Liver (tissue), 9 donors: ENCODE measurements around the gene GCLC. TPM values are rescaled to one million over a fixed set of nuclear protein-coding genes. Genes with fewer than 3 reads are reported as not detected.

ENCODE experiments used
- DNase-seq: peaks from one replicate; pipeline ENCODE4 v3.0.0-alpha.2; 2017; ENCODE audit warnings: low spot score
- H3K27ac ChIP-seq, 2 donors: one replicate each; pipeline ENCODE4 v1.7.0; 2013; ENCODE audit warnings: inconsistent platforms in 2 of 2, low read length in 2 of 2, control low read depth in 1 of 2, low read depth in 1 of 2, mild to moderate bottlenecking in 1 of 2
- H3K27me3 ChIP-seq, 4 donors: one replicate each; pipeline versions ENCODE4 v1.6.1 to v1.7.0; 2013; ENCODE audit warnings: low read length in 3 of 4, inconsistent platforms in 1 of 4, mild to moderate bottlenecking in 1 of 4, moderate library complexity in 1 of 4; ENCODE audit not compliant: control insufficient read depth in 4 of 4, insufficient read depth in 4 of 4
- H3K36me3 ChIP-seq, 4 donors: one replicate each; pipeline versions ENCODE4 v1.6.1 to v1.7.0; 2013; ENCODE audit warnings: low read length in 3 of 4, mild to moderate bottlenecking in 3 of 4, low read depth in 1 of 4, moderate library complexity in 1 of 4; ENCODE audit not compliant: control insufficient read depth in 4 of 4, insufficient read depth in 3 of 4
- H3K4me1 ChIP-seq, 4 donors: one replicate each; pipeline versions ENCODE4 v1.6.1 to v1.7.0; 2013; ENCODE audit warnings: low read length in 3 of 4, mild to moderate bottlenecking in 3 of 4, moderate library complexity in 1 of 4; ENCODE audit not compliant: control insufficient read depth in 4 of 4, insufficient read depth in 4 of 4
- H3K4me3 ChIP-seq, 3 donors: one replicate each; pipeline versions ENCODE4 v1.6.1 to v1.7.0; 2013; ENCODE audit warnings: low read length in 3 of 3, control low read depth in 1 of 3, low read depth in 1 of 3, mild to moderate bottlenecking in 1 of 3
- H3K9ac ChIP-seq, 2 donors: one replicate each; pipeline ENCODE4 v1.7.0; 2013; ENCODE audit warnings: low read length in 2 of 2, mild to moderate bottlenecking in 2 of 2, moderate library complexity in 2 of 2, control low read depth in 1 of 2, low read depth in 1 of 2
- H3K9me3 ChIP-seq, 4 donors: one replicate each; pipeline versions ENCODE4 v1.6.1 to v1.7.0; 2013; ENCODE audit warnings: low read length in 3 of 4; ENCODE audit not compliant: control insufficient read depth in 4 of 4
- FOXA1 ChIP-seq: IDR thresholded peaks from 2 replicates; pipeline ENCODE4 v1.6.1; 2016; ENCODE audit warnings: antibody characterized with exemption
- FOXA2 ChIP-seq: IDR thresholded peaks from 2 replicates; pipeline ENCODE4 v1.6.1; 2016; ENCODE audit warnings: antibody characterized with exemption
- GABPA ChIP-seq, 2 donors: IDR thresholded peaks in 1 of 2; conservative IDR thresholded peaks in 1 of 2; 2 replicates each; pipeline ENCODE4 v1.6.1; 2016; ENCODE audit warnings: antibody characterized with exemption in 2 of 2, mild to moderate bottlenecking in 1 of 2, moderate library complexity in 1 of 2
- HNF4A ChIP-seq, 2 donors: conservative IDR thresholded peaks; 2 replicates each; pipeline ENCODE4 v1.6.1; 2016; ENCODE audit warnings: antibody characterized with exemption in 2 of 2, mild to moderate bottlenecking in 2 of 2
- HNF4G ChIP-seq: IDR thresholded peaks from 2 replicates; pipeline ENCODE4 v1.6.1; 2016; ENCODE audit warnings: antibody characterized with exemption
- JUND ChIP-seq, 2 donors: IDR thresholded peaks; 2 replicates each; pipeline ENCODE4 v1.6.1; 2016; ENCODE audit warnings: antibody characterized with exemption in 2 of 2
- NR2F2 ChIP-seq: IDR thresholded peaks from 2 replicates; pipeline ENCODE4 v1.6.1; 2016; ENCODE audit warnings: antibody characterized with exemption
- RAD21 ChIP-seq, 2 donors: IDR thresholded peaks; 2 replicates each; pipeline ENCODE4 v1.6.1; 2016; ENCODE audit warnings: antibody characterized with exemption in 2 of 2, mild to moderate bottlenecking in 2 of 2
- RXRA ChIP-seq, 2 donors: IDR thresholded peaks; 2 replicates each; pipeline ENCODE4 v1.6.1; 2017 to 2018; ENCODE audit warnings: antibody characterized with exemption in 2 of 2, mild to moderate bottlenecking in 1 of 2
- SP1 ChIP-seq: IDR thresholded peaks from 2 replicates; pipeline ENCODE4 v1.6.1; 2018; ENCODE audit warnings: antibody characterized with exemption, mild to moderate bottlenecking
- TAF1 ChIP-seq: conservative IDR thresholded peaks from 2 replicates; pipeline ENCODE4 v1.6.1; 2016; ENCODE audit warnings: antibody characterized with exemption, mild to moderate bottlenecking
- YY1 ChIP-seq: IDR thresholded peaks from 2 replicates; pipeline ENCODE4 v1.6.1; 2016; ENCODE audit warnings: antibody characterized with exemption, mild to moderate bottlenecking
- WGBS: extraction: QIAGEN DNeasy Blood & Tissue Kit; methylation state at CpG from one replicate; pipeline ENCODE4 v1.1.7; 2013; 5-methylcytosine and 5-hydroxymethylcytosine counted together
- polyA plus RNA-seq, 2 donors: library from polyadenylated mRNA; stranded (reverse) in 1 of 2; unstranded in 1 of 2; fragments of 200-250 nt in 1 of 2; fragments of >200 nt in 1 of 2; fragmentation: Nextera tagmentation in 1 of 2; extraction: Ambion mirVana in 1 of 2; gene quantifications; one replicate each; pipeline versions ENCODE4 v1.2.1 to v1.2.3, GENCODE V29; 2013 to 2015
- total RNA-seq, 2 donors: library from RNA; depleted of rRNA; stranded (reverse); fragments of >200 nt; gene quantifications; one replicate each; pipeline ENCODE4 v1.2.3, GENCODE V29; 2014
- TF ChIP-seq, protein P1 (sequence below): fragments of 150-350 bp; IDR thresholded peaks from 2 replicates; pipeline ENCODE4 v1.5.1; 2017; ENCODE audit warnings: improper control_type of control experiment, low read depth, low read length; ENCODE audit not compliant: missing input control
- TF ChIP-seq, protein P2 (sequence below): IDR thresholded peaks from 2 replicates; pipeline ENCODE4 v1.6.1; 2016; ENCODE audit warnings: antibody characterized with exemption
- TF ChIP-seq, protein P3 (sequence below): IDR thresholded peaks from 2 replicates; pipeline ENCODE4 v1.6.1; 2016; ENCODE audit warnings: antibody characterized with exemption
- TF ChIP-seq, protein P4 (sequence below): IDR thresholded peaks from 2 replicates; pipeline ENCODE4 v1.6.1; 2016; ENCODE audit warnings: antibody characterized with exemption, mild to moderate bottlenecking
- donor health status: healthy.
- donor health status: healthy.
- donor health status: healthy.
- donor health status: healthy.
- donor health status: healthy.

Gene GCLC
- total and polyA plus RNA-seq, 4 donors, result 28.6 to 135 (median 79.8) TPM

DNA sequence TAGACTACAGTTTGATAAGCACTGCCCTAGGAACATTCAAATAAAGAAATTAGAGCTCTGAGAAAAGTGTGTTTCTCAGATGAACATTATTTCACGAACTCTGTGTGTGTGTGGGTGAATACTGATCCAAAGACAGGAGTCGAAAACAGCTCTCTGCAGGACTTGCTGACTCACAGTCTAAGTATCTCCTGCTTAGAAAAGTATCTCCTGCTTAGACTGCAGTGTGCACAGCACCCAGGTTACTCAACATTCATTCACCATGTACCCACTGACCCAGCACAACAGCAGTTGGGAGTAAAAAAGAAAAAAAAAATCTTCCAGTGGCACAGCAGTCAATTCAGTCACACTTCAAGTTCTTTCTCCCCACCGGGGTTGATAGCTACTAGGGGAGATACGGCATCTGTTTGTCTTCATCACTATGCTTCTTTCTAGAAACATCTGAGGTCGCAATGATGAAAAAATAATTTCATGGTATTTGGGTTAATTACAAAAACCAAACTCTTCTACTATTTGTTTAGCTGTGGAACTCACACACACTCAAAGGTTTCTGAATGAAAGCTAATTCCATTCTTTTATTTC is 48.0 kb downstream of the GCLC start (continued):
- TF ChIP-seq, protein P1, sequence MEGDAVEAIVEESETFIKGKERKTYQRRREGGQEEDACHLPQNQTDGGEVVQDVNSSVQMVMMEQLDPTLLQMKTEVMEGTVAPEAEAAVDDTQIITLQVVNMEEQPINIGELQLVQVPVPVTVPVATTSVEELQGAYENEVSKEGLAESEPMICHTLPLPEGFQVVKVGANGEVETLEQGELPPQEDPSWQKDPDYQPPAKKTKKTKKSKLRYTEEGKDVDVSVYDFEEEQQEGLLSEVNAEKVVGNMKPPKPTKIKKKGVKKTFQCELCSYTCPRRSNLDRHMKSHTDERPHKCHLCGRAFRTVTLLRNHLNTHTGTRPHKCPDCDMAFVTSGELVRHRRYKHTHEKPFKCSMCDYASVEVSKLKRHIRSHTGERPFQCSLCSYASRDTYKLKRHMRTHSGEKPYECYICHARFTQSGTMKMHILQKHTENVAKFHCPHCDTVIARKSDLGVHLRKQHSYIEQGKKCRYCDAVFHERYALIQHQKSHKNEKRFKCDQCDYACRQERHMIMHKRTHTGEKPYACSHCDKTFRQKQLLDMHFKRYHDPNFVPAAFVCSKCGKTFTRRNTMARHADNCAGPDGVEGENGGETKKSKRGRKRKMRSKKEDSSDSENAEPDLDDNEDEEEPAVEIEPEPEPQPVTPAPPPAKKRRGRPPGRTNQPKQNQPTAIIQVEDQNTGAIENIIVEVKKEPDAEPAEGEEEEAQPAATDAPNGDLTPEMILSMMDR, result no peak
- no peak for TF ChIP-seq FOXA2

DNA sequence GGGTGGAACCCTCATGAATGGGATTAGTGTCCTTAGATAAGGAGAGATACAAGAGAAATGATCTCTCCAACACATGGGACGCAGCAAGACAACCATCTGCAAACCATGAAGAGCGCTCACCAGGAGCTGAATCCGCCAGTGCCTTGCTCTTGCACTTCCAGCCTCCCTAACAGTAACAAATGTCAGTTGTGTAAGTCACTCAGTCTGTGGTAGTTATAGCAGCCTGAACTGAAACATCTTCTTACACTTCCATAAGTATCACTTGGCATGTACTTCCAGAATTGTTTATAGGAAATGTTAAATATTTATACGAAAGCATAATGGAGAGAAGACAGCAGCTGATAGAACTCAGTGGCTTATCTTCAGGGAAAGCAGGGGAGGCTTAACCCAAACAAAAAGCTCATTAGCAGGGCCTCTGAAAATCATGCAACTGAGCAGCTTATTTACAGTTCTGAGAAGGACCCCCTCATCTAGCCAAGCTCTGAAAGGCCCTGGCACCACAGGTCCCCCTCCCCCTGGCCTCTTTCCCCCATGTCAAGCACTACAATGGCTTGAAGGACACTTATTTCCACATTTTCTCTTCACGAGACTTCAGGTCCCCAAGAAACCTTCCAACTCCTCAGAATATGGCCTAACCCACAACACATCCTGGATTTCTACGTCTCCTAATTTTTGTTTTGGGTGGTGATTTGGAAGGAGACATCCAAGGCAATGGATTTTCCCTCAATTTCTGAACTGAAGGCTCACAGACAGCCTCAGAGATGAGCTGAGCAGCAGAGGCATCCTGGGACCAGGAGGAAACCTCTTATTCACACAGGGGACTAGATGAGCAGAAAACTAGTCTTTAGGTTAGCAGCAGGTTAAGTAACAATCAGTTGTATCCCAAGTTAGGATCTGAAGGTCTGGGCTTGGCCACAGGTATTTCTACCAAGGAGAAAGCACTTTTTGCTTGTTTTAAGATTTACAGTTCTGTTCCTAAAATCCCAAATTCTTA is 49.1 kb downstream of the GCLC start:
- H3K27ac ChIP-seq, result no peak overlapping the region
- no peak for DNase-seq
- TF ChIP-seq, protein P2, sequence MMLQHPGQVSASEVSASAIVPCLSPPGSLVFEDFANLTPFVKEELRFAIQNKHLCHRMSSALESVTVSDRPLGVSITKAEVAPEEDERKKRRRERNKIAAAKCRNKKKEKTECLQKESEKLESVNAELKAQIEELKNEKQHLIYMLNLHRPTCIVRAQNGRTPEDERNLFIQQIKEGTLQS, result no peak
- TF ChIP-seq, protein P3, sequence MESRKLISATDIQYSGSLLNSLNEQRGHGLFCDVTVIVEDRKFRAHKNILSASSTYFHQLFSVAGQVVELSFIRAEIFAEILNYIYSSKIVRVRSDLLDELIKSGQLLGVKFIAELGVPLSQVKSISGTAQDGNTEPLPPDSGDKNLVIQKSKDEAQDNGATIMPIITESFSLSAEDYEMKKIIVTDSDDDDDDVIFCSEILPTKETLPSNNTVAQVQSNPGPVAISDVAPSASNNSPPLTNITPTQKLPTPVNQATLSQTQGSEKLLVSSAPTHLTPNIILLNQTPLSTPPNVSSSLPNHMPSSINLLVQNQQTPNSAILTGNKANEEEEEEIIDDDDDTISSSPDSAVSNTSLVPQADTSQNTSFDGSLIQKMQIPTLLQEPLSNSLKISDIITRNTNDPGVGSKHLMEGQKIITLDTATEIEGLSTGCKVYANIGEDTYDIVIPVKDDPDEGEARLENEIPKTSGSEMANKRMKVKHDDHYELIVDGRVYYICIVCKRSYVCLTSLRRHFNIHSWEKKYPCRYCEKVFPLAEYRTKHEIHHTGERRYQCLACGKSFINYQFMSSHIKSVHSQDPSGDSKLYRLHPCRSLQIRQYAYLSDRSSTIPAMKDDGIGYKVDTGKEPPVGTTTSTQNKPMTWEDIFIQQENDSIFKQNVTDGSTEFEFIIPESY, result no peak
- TF ChIP-seq TAF1 (no peak), NR2F2 (no peak), RXRA (IDR thresholded peaks at IDR 0.05) (no peak), SP1 (no peak), JUND (IDR thresholded peaks at IDR 0.05) (no peak), GABPA (IDR thresholded peaks at IDR 0.05 in 1 of 2, conservative IDR thresholded peaks at IDR 0.05 in 1 of 2) (no peak), FOXA1 (no peak), YY1 (no peak)
- no peaks in the 10 kb centered on the region for H3K9me3 ChIP-seq
- no peak overlapping the region for H3K9ac ChIP-seq
- 89% methylated on average over 6 of the region's 6 CpGs for WGBS
- no peak overlapping the region for H3K4me3 ChIP-seq
- H3K27me3 ChIP-seq, result no peaks in the 10 kb centered on the region
- H3K36me3 ChIP-seq, result peaks cover 7 to 34% (median 28%) of the 10 kb centered on the region in 4 donors
- peaks cover 0 to 17% (median 9%) of the 10 kb centered on the region in 4 donors for H3K4me1 ChIP-seq

DNA sequence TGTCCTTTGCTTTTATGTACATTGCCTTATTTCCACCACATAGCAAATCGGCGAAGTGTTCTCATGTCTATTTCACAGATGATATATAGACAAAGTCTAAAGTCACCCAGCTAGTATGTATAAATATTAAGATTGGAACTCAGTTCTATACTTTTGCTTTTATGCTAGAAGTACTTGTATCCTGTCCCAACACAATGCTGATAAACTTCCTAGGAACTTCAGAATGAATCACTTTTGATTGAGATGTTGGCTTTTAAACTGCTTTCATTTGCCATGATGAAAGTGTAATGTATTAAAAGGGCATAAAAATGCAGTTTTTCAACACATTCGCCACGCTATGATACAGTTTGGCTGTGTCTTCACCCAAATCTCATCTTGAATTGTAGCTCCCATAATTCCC is 50.8 kb downstream of the GCLC start:
- no peaks in the 10 kb centered on the region for H3K9me3 ChIP-seq
- H3K27ac ChIP-seq, result peak overlapping the region in 1 of 2 donors; percentile 74
- TF ChIP-seq, protein P4, sequence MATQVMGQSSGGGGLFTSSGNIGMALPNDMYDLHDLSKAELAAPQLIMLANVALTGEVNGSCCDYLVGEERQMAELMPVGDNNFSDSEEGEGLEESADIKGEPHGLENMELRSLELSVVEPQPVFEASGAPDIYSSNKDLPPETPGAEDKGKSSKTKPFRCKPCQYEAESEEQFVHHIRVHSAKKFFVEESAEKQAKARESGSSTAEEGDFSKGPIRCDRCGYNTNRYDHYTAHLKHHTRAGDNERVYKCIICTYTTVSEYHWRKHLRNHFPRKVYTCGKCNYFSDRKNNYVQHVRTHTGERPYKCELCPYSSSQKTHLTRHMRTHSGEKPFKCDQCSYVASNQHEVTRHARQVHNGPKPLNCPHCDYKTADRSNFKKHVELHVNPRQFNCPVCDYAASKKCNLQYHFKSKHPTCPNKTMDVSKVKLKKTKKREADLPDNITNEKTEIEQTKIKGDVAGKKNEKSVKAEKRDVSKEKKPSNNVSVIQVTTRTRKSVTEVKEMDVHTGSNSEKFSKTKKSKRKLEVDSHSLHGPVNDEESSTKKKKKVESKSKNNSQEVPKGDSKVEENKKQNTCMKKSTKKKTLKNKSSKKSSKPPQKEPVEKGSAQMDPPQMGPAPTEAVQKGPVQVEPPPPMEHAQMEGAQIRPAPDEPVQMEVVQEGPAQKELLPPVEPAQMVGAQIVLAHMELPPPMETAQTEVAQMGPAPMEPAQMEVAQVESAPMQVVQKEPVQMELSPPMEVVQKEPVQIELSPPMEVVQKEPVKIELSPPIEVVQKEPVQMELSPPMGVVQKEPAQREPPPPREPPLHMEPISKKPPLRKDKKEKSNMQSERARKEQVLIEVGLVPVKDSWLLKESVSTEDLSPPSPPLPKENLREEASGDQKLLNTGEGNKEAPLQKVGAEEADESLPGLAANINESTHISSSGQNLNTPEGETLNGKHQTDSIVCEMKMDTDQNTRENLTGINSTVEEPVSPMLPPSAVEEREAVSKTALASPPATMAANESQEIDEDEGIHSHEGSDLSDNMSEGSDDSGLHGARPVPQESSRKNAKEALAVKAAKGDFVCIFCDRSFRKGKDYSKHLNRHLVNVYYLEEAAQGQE, result no peak
- no peak for TF ChIP-seq NR2F2
- TF ChIP-seq JUND (IDR thresholded peaks at IDR 0.05), result no peak
- TF ChIP-seq HNF4A (conservative IDR thresholded peaks at IDR 0.05), result no peak
- no peak for TF ChIP-seq HNF4G
- TF ChIP-seq, protein P1, result no peak
- no peak for TF ChIP-seq YY1
- TF ChIP-seq TAF1, result no peak
- TF ChIP-seq RAD21 (IDR thresholded peaks at IDR 0.05), result no peak
- no peak for DNase-seq
- 72% methylated on average over 4 of the region's 4 CpGs for WGBS
- H3K4me1 ChIP-seq, result peaks cover 0 to 17% (median 9%) of the 10 kb centered on the region in 4 donors
- peaks cover 0 to 18% (median 12%) of the 10 kb centered on the region in 4 donors for H3K36me3 ChIP-seq
- H3K4me3 ChIP-seq, result peak overlapping the region in 1 of 3 donors; percentile 42
- H3K9ac ChIP-seq, result no peak overlapping the region
- H3K27me3 ChIP-seq, result no peaks in the 10 kb centered on the region
